Prostate gland (tissue), 2 donors: ENCODE data around the gene ADD1.

Source experiments
- POLR2A ChIP-seq: fragments of 450-650 bp; IDR thresholded peaks from one replicate; pipeline ENCODE4 v1.6.1; 2016; ENCODE audit warnings: antibody characterized with exemption, mild to moderate bottlenecking
- TF ChIP-seq, protein P1 (sequence below), 4 experiments: fragments of 200-600 bp in 2 of 4; fragments of 450-650 bp in 2 of 4; sonication (generic) in 2 of 4; IDR thresholded peaks; 1 replicate in 3 of 4; 2 replicates in 1 of 4; pipeline ENCODE4 v1.5.1; 2016 to 2019; ENCODE audit warnings: antibody characterized with exemption in 4 of 4, mild to moderate bottlenecking in 2 of 4, moderate library complexity in 2 of 4

DNA sequence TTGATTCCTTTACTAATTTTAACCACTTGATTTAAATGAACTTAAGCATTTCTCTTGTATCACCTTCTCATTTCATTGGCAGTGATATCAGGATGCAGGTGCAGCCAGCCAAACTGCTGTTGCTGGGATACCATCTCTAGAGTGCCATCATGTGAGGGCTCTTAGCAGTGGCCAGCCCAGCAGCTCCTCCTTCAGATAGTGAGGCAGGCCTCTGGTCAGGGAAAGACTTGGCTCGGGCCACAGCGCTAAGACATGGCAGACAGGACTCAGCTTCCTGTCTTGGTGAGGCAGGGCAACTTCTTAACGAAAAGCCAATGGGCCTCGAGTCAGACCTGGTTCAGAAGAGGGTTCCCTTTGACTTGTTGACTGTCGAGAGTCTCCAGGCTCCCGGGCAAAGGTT lies 69.5 kb downstream of the ADD1 start:
- TF ChIP-seq, protein P1, sequence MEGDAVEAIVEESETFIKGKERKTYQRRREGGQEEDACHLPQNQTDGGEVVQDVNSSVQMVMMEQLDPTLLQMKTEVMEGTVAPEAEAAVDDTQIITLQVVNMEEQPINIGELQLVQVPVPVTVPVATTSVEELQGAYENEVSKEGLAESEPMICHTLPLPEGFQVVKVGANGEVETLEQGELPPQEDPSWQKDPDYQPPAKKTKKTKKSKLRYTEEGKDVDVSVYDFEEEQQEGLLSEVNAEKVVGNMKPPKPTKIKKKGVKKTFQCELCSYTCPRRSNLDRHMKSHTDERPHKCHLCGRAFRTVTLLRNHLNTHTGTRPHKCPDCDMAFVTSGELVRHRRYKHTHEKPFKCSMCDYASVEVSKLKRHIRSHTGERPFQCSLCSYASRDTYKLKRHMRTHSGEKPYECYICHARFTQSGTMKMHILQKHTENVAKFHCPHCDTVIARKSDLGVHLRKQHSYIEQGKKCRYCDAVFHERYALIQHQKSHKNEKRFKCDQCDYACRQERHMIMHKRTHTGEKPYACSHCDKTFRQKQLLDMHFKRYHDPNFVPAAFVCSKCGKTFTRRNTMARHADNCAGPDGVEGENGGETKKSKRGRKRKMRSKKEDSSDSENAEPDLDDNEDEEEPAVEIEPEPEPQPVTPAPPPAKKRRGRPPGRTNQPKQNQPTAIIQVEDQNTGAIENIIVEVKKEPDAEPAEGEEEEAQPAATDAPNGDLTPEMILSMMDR (IDR thresholded peaks at IDR 0.05): no peak
- no peak for TF ChIP-seq POLR2A
